AG09309 (cell line): ENCODE results near the gene PCDH15.

Experiments used
- DNase-seq: peaks from one replicate; pipeline ENCODE4 v3.0.0-alpha.2; 2010; ENCODE audit warnings: low read depth
- H3K4me3 ChIP-seq: 2 replicates; pipeline ENCODE4 v1.5.1; 2011; ENCODE audit warnings: mild to moderate bottlenecking, low read depth, low read length, moderate library complexity; ENCODE audit not compliant: control insufficient read depth
- TF ChIP-seq, protein P1 (sequence below): IDR thresholded peaks from 2 replicates; pipeline ENCODE4 v1.5.1; 2011; ENCODE audit warnings: mild to moderate bottlenecking, low read depth, low read length, inconsistent platforms; ENCODE audit not compliant: insufficient read depth, control insufficient read depth; ENCODE audit errors: missing control alignments

The PCDH15 gene

DNA sequence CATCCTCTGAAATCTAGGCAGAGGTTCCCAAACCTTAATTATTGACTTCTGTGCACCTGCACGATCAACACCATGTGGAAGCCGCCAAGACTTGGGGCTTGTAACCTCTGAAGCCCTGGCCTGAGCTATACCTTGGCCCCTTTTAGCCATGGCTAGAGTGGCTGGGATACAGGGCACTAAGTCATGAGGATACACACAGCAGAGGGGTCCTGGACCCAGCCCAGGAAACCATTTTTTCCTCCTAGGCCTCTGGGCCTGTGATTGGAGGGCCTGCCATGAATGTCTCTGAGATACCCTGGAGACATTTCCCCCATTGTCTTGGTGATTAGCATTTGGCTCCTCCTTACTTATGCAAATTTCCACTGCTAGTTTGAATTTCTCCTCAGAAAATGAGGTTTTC, 743.7 kb downstream of the PCDH15 start:
- no peak overlapping the region for H3K4me3 ChIP-seq
- TF ChIP-seq, protein P1, sequence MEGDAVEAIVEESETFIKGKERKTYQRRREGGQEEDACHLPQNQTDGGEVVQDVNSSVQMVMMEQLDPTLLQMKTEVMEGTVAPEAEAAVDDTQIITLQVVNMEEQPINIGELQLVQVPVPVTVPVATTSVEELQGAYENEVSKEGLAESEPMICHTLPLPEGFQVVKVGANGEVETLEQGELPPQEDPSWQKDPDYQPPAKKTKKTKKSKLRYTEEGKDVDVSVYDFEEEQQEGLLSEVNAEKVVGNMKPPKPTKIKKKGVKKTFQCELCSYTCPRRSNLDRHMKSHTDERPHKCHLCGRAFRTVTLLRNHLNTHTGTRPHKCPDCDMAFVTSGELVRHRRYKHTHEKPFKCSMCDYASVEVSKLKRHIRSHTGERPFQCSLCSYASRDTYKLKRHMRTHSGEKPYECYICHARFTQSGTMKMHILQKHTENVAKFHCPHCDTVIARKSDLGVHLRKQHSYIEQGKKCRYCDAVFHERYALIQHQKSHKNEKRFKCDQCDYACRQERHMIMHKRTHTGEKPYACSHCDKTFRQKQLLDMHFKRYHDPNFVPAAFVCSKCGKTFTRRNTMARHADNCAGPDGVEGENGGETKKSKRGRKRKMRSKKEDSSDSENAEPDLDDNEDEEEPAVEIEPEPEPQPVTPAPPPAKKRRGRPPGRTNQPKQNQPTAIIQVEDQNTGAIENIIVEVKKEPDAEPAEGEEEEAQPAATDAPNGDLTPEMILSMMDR: no peak

DNA sequence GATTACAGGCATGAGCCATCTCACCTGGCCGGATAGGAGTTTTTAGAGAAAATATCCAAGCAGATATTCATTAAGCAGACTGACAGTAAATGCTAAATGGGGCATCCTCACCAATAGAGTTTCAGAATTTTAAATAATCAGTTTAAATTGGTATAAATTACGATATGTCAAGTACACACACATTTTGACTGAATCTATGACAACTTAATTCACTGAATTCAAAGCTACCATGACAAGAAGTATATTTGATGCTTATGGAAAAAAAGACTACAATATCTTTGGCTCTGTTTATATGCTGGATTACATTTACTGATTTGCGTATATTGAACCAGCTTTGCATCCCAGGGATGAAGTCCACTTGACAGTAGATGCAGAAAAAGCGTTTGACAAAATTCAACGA, 774.7 kb downstream of the PCDH15 start:
- H3K4me3 ChIP-seq: no peak overlapping the region
- no peak for DNase-seq
- TF ChIP-seq, protein P1: no peak

More for the DNA sequence above, 743.7 kb downstream of the PCDH15 start:
- no peak for DNase-seq

DNA sequence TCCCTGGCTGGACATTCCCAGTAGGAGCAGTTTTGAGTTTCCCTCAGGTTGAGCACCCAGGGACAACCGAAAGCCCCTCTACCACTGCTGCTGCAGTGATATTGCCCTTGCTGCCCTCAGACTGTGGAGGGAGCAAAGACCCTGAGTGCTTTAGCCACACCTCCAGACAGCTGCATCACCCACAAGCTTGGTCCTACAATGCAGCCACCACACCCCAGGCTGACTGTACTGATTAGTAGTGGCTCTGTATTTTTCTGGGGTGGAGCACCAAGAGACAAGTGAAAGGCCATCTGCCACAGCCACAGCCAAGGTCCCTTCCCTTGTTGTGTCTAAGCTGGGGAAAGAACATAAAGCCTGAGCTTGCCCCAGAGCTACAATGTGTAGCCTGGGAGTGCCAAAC, 789.9 kb downstream of the PCDH15 start:
- no peak overlapping the region for H3K4me3 ChIP-seq
- DNase-seq: no peak
- TF ChIP-seq, protein P1: no peak

DNA sequence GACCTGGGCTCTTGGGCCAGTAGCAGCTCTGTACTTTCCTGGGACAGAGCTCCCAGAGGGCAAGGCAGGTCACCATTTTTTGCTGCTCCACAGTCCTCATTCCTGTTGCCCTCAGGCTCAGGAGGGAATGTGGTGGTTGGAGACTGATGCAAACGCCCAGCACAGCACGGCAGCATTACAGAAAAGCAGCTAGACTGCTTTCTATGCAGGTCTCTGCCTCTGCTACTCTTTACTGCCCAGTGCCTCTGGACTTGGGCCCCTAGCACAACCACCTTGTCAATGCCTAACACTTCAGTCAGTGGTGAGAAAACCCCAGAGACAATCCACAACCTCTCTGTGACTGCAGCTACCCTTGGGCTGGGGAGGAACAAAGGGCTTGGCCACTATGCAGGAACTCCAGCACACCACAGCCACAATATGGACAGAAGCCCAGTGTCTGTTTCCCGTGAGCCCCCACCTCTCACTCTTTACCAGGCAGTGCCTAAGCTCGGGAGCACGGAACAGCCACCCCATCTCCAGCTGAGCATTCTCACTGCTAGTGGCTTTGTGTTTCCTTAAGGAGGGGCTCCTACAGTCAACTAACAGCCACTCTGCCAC, 790.6 kb downstream of the PCDH15 start:
- TF ChIP-seq, protein P1: no peak
- H3K4me3 ChIP-seq: no peak overlapping the region
- no peak for DNase-seq

DNA sequence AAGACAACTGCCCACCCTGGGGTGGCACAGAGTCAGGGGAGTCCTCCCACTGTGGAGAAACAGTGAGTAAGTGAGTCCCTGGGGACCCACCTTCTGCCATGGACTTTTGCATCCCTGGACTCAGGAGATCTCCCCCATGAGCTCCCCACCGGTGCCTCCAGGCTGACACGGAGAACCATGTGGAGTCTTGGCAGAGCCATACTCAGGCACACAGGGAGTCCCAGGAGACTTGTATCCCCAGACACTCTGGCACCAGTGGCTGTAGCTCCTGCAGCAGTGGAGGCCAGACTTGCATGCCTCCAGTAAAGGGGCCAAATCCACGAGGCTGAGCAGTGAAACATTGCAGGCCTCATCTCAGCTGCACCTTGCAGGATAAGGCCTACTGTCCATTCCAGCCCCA, 791.4 kb downstream of the PCDH15 start:
- H3K4me3 ChIP-seq: no peak overlapping the region
- TF ChIP-seq, protein P1: no peak
- no peak for DNase-seq

DNA sequence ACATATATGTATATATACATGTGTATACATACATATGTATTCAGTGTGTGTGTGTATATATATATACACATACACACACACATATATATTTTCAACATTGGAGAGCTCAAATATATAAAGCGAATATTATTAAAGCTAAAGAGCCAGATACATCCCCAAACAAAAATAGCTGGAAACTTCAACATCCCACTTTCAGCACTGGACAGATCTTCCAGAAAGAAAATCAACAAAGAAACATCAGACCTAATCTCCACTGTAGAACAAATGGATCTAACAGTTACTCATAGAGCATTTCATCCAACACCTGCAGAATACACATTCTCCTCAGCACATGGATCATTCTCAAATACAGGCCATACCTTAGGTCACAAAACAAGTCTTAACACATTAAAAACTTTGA, 799.0 kb downstream of the PCDH15 start:
- DNase-seq: no peak
- TF ChIP-seq, protein P1: no peak

DNA sequence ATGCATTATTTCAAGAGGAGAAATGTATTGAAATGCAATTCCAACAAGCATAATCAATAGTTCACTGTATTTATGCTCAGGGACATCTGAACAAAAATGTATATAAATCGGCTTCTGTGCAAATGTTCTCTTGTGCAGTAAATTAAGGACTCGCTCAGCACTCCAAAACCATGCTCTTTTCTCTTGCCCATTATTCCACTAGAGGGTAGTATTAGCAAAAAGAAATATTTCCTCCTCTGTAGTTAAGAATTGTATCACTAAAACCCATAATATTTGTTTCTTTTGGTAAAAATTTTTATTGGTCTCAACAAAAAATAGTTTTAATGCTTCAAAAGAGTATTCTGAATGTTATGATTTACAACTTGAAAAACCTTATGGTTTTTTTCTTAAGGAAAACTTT, 803.1 kb downstream of the PCDH15 start:
- DNase-seq: no peak
- TF ChIP-seq, protein P1: no peak
- no peak overlapping the region for H3K4me3 ChIP-seq

More for the DNA sequence above, 799.0 kb downstream of the PCDH15 start:
- no peak overlapping the region for H3K4me3 ChIP-seq
